Retina (tissue), 1 donor: ENCODE measurements around the gene SLC5A9.
"Not testable (repeated sequence)": the region's sequence is repeated elsewhere in the genome, so short reads cannot be mapped to it uniquely, and the experiment has no call there.

ENCODE experiments used
- DNase-seq: peaks from one replicate; pipeline ENCODE4 v3.0.0-alpha.2; 2016

The SLC5A9 gene

DNA sequence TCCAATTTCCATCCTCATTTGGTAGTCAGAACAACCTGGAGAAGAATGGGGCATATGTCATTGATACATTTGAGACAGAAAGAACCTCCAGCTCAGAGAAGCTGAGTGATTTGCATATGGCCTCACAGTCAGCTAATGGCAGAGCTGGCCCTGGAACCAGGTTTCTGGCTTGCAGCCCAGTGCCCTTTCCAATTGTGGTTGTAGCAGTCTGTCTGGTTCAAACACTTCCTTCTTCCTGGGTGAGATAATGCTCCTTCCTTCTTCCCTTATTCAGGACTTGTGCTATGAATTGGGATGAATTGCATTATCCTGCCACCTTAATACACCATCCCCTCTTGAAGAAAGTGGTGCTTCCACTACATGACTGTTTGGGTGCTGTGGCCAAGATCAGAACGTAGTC, 24.2 kb downstream of the SLC5A9 start:
- DNase-seq = no peak

DNA sequence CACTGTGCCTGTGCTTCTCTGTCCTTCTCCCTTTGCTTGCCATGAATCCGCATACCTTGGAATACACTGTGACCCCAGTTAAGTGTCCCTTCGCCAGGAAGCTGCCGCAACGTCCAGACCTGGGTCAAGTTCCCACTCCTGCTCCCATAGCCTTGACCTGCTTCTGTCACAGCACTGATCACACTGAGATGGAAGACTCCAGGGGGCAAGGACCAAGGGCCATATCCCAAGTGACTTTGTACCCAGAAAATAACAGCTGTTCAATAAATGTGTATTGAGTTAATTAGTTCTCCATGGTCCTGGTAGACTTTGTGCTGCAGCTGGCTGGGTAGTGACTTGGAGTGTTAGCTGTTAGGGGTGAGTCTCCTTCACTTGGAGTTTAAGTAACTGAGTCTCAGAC, 25.8 kb downstream of the SLC5A9 start:
- DNase-seq = no peak

DNA sequence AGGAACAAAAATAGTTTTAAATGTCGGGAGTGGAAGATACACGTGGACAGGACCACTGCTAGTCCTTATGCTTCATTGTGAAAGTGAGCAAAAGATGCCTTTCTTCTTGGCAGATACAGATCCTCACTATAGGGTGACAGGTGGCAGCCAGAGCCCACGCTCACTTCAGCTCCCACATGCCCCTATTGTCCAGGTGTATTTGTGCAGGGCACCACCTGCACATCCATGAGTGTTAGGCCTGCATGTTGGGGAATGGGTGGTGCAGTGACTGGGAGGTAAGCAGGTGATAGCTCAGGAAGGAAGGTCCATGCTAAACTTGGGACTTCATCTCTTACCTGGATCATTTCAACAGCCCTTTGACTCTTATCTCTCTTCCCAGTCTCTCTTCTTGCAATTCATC, 27.4 kb downstream of the SLC5A9 start:
- DNase-seq = no peak

DNA sequence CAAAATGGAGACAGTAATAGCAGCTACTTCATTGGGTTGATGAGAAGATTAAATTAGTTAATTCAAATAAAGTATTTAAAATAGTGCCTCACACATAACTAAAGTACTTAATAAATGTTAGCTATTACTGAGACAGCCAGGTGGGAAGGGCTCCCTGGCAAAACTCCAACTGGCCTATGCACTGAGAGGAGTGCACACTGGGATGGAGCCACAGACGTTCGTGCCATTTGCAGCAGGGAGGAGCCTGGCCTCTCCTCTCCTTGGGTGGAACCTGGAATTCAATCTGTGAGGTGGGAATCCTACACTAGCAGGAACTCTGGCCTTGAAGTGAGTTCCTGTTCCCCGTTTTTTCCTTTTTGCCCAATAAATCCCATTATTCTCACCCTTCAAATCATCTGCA, 28.1 kb downstream of the SLC5A9 start:
- DNase-seq = no peak

DNA sequence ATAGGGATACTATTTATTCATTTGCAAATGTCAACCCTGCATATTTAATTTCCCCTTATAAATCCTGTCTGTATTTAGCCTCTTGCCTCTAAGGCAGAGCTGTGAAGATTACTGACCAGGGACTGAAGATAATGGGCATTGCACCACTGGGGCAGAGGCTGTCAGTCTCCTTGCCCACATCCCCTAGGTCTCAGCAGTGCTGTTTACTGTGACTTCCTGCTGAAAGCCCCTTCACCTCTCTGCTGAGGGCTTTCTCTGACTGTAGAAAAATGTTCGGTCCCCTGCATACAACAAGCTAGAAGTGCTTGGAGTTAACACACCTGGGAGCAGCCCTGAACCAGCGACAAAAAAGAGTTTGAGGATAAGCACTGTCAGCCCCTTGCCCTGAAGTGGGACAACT, 28.8 kb downstream of the SLC5A9 start:
- DNase-seq = no peak

DNA sequence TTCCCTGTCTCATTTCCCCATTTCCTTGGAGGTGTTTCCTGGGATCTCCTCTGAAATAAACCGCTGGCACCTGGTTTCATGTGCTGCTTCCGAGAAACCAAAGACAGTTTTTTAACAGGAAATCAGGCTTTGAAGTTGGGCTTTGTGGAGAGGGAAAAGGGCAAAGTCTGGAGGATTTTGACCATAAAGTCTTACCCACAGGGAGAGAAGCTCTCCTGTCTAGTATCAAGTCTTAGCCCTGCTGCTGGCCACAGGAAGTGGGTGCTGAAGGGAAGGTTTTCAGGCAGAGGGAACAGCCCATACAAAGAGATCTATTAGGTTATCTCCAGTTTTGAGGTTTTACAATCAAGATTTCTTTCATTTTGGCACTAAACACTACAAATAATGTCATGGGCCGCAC, 29.3 kb downstream of the SLC5A9 start:
- DNase-seq = no peak

DNA sequence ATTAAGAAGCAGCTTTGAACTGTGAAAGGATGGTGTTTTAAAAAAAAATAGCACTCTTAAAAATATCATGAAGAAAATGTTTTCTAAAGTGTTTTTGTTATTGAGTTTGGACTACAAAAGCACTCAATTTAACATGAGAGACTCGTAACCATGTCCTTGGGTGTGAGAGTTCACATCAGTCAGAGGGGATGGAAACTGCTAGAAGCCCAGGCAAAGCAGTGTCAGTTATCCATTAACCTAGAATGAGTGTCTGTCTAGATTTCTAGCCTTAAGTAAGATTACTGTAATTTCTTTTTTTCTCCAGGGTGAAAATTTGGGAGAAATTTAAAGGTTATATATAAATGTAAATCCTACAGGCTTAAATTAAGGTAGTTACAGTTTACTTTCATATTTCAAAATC, 31.7 kb downstream of the SLC5A9 start:
- DNase-seq = no peak

DNA sequence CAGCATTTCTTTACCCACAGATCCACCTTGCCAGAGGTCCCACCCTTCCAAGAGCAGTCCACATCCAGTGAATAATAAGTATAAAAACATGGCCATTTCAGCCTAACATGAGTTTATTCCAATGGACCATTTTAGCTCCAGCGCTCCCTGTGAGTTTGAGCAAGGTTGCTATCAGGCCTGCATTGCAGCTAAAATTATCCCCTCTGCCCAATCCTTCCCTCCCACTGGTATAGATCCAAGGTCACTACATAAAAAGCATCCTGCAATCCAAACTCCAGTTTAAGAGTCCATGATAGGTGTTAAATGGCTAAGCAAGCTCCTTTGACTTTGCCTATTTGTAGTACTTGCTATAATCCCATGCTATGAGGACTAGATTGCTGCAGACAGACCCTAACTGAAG, 35.6 kb downstream of the SLC5A9 start:
- DNase-seq = no peak

DNA sequence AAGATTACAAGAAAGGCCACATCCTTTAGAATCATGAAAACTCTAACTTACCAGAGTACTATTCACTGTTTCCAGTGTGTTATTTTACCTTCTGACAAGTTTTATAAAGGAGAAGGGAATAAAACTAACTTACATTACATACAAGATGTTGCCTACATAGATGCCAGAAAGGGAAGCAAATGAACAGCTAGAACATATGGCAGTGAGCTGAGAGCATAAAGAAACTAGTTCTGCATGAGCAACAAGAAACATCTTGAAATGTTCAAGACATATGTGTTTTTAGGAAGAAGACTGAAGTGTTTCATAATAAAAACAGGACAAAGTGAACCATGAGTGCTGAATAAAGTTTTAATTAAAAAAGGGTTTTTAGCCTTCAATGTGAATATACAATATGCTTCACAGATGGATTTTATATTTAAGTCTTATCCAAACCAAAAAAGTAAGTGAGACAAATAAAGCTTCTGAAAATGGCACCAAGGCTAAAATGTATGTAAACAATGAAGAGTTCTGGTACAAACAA, 39.4 kb downstream of the SLC5A9 start:
- no peak for DNase-seq

DNA sequence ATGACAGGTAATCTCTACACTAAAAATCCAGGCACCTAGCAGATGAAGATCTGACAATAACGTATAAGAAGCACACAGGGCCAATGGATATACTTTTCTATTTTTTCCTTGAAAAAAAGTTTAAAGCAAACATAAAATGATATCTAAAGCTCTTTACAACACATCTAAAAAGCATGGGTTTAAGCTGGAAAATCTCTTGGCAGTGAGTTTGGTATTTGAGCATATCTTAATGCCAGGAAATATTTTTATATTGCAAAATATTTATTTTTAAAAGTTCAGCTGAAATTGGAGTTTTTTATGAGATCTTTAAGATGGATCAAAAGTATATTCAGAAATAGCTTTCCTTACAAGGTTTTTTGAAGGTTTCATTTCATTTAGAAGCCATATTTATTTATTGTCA, 40.5 kb downstream of the SLC5A9 start:
- no peak for DNase-seq

DNA sequence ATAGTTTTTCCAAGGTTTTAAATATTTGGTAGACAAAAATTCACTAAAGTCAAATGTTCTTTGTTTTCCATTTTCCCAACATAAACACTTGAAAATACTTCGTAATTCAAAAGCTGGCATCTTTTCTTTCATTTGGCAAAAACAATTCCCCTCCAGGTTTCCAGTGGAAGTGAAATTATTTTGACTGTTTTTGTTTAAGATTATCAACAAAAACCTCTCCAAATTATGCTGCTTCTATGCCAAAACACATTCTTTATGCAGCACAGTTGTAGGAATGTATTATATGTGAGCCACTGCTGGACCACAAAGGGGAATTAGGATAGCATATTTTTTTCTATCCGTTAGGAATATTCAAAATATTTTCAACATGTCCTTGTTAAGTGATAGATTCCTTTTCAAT, 44.1 kb downstream of the SLC5A9 start:
- DNase-seq = no peak

DNA sequence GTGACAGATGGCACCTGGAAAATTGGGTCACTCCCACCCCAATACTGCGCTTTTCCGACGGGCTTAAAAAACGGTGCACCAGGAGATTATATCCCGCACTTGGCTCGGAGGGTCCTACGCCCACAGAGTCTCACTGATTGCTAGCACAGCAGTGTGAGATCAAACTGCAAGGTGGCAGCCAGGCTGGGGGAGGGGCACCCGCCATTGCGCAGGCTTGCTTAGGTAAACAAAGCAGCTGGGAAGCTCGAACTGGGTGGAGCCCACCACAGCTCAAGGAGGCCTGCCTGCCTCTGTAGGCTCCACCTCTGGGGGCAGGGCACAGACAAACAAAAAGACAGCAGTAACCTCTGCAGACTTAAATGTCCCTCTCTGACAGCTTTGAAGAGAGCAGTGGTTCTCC, 54.9 kb downstream of the SLC5A9 start:
- not testable (repeated sequence) for DNase-seq

DNA sequence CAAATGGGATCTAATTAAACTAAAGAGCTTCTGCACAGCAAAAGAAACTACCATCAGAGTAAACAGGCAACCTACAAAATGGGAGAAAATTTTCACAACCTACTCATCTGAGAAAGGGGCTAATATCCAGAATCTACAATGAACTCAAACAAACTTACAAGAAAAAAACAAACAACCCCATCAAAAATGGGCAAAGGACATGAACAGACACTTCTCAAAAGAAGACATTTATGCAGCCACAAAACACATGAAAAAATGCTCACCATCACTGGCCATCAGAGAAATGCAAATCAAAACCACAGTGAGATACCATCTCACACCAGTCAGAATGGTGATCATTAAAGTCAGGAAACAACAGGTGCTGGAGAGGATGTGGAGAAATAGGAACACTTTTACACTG, 59.8 kb downstream of the SLC5A9 start:
- not testable (repeated sequence) for DNase-seq

DNA sequence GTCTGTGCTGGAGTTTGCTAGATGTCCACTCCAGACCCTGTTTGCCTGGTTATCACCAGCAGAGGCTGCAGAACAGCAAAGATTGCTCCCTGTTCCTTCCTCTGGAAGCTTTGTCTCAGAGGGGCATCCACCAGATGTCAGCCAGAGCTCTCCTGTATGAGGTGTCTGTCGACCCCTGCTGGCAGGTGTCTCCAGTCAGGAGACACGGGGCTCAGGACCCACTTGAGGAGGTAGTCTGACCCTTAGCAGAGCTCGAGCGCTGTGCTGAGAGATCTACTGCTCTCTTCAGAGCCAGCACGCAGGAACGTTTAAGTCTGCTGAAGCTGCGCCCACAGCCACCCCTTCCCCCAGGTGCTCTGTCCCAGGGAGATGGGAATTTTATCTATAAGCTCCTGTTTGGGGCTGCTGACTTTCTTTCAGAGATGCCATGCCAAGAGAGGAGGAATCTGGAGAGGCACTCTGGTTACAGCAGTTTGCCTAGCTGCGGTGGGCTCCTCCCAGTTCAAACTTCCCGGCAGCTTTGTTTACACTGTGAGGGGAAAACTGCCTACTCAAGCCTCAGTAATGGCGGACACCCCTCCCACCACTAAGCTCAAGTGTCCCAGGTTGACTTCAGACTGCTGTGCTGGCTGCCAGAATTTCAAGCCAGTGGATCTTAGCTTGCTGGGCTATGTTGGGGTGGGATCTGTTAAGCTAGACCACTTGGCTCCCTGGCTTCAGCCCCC, 62.3 kb downstream of the SLC5A9 start:
- not testable (repeated sequence) for DNase-seq

DNA sequence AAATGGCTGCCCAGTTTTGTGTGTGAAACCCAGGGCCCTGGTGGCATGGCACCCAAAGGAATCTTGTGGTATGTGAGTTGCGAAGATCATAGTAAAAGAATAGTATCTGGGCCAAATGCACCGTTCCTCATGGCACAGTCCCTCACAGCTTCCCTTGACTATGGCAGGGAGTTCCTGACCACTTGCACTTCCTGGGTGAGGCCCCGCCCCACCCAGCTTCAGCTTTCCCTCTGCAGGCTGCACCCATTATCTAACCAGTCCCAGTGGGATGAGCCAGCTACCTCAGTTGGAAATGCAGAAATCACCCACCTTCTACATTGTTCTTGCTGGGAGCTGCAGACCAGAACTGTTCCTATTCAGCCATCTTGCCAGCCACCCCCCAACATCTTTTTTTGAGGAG, 63.0 kb downstream of the SLC5A9 start:
- no peak for DNase-seq

DNA sequence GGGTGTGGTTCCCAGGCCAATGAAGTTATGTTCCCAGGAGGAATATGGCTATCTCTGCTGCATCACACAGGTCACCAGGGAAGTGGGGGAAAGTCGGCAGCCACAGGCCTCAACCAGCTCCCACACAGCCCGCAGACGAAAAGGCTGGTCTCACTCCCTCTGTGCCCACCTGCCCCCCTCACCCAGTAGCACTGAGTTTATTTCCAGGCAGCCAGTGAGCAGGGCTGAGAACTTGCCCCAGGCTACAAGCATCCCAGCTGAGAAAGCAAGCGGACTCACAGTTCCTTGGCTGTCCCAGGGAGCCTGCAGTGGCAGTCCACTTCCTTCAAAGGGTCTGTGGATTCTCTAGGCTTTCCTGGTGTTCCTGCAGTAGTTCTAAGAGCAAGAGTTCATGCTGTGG, 68.9 kb downstream of the SLC5A9 start:
- no peak for DNase-seq

DNA sequence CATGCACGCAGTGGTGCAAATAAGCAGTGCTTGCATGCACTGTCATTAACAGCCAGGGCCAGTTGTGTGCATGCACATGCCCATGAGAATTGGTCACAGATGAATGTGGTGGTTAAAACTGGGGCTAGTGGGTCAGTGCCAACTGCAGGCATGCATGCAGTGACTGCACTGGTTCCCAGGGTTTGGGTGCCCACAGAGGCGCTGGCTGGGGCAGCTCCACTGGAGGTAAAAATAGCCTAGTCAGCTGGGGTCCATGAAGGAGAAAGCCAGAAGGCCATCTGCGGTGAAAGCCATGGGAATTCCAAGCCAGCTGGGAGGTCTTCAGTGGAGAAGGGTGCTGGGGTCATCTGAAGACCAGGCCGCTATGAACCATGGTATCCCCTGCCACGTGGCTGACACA, 70.2 kb downstream of the SLC5A9 start:
- no peak for DNase-seq

DNA sequence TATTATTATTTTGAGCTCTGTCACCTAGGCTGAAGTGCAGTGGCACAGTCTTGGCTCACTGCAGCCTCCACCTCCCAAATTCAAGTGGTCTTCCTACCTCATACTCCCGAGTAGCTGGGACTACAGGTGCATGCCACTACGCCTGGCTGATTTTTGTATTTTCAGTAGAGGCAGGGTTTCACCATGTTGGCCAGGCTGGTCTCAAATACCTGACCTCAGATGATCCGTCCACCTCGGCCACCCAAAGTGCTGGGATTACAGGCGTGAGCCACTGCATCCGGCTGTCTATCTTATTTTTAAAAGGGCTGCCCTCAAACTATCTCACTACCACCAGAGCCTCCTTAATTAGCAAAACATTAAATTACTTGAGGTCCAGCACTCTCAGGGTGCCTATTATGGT, 71.6 kb downstream of the SLC5A9 start:
- DNase-seq = not testable (repeated sequence)

DNA sequence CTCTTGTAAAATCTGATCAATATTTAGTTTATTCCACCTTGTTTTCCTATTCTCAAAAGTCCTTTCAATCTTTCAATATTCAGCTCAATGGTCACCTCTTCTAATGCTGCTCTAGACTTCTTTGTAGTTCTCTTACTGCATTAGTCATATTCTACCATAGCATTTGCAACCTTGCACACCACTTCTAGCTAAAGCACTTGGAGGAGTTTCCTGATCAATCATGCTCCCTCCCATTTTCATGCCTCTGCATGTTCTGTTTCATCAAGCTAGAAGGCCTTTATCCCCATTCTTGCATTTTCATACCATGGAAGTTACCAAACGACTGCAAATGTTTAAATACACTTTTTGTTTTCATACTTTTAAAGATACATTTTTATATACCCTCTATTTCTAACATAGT, 72.1 kb downstream of the SLC5A9 start:
- DNase-seq = no peak
